Aorta (tissue), 5 donors: ENCODE measurements around the gene SMARCD3. TPM values are rescaled to one million over a fixed set of nuclear protein-coding genes. Genes with fewer than 3 reads are reported as not detected.
A peak's percentile ranks its signal among the peaks of the same experiment; 100 is the strongest.

ENCODE experiments used
- ATAC-seq: fragments of 200-7000 bp; cut with Tn5 transposase; one replicate; pipeline ENCODE4 v1.9.1; 2022; ENCODE audit warnings: moderate library complexity; ENCODE audit not compliant: low FRiP score
- DNase-seq, 2 donors: peaks; one replicate each; pipeline ENCODE4 v3.0.0-alpha.2; 2020
- H3K27ac ChIP-seq, 2 donors: one replicate each; pipeline ENCODE4 v1.5.1; 2013; ENCODE audit warnings: low read length in 2 of 2, mild to moderate bottlenecking in 2 of 2, moderate library complexity in 2 of 2, control low read depth in 1 of 2, inconsistent platforms in 1 of 2, low read depth in 1 of 2
- H3K27me3 ChIP-seq, 2 donors: one replicate each; pipeline ENCODE4 v1.6.1; 2013; ENCODE audit warnings: control low read depth in 1 of 2, low read length in 1 of 2, mild to moderate bottlenecking in 1 of 2, moderate library complexity in 1 of 2; ENCODE audit not compliant: insufficient read depth in 2 of 2, control insufficient read depth in 1 of 2
- H3K36me3 ChIP-seq, 2 donors: one replicate each; pipeline ENCODE4 v1.6.1; 2013; ENCODE audit warnings: control low read depth in 1 of 2, low read length in 1 of 2, mild to moderate bottlenecking in 1 of 2; ENCODE audit not compliant: insufficient read depth in 2 of 2, control insufficient read depth in 1 of 2
- H3K4me1 ChIP-seq, 2 donors: one replicate each; pipeline ENCODE4 v1.6.1; 2013; ENCODE audit warnings: low read length in 2 of 2, control low read depth in 1 of 2, mild to moderate bottlenecking in 1 of 2, moderate library complexity in 1 of 2; ENCODE audit not compliant: insufficient read depth in 2 of 2, control insufficient read depth in 1 of 2
- H3K4me3 ChIP-seq, 2 donors: one replicate each; pipeline ENCODE4 v1.5.1; 2013; ENCODE audit warnings: low read length in 2 of 2, control low read depth in 1 of 2, mild to moderate bottlenecking in 1 of 2
- H3K9me3 ChIP-seq: one replicate; pipeline ENCODE4 v1.6.1; 2013; ENCODE audit warnings: mild to moderate bottlenecking, low read length; ENCODE audit not compliant: control insufficient read depth
- WGBS, 2 donors: extraction: QIAGEN DNeasy Blood & Tissue Kit; methylation state at CpG; one replicate each; pipeline ENCODE4 v1.1.7; 2013; 5-methylcytosine and 5-hydroxymethylcytosine counted together
- intact Hi-C, 2 donors: fragments of 100-400 bp; cut with DNase I; formaldehyde crosslinking; loops; one replicate each; pipeline versions ENCODE4 v1.14.2 to v1.15.0; 2022
- polyA plus RNA-seq, 2 donors: library from polyadenylated mRNA; stranded (reverse); fragments of 200-250 nt; gene quantifications; one replicate each; pipeline ENCODE4 v1.2.3, GENCODE V29; 2013
- total RNA-seq, 2 donors: library from RNA; stranded (reverse); fragmentation: NEBNext Ultra II Directional; extraction: Animal tissue kit (Norgen Biotek cat#: 25700); gene quantifications; one replicate each; pipeline ENCODE4 v1.2.1, GENCODE V29; 2021
- donor health status: healthy with polysubstance abuse.
- donor health status: Bipolar disorder and iron deficiency.
- donor health status: DM: no; HTN: no; CAD: no.
- donor health status: DM: no; HTN: no; CAD: no.
- donor health status: DM: yes; HTN: yes; CAD: no.

SMARCD3 gene
- total and polyA plus RNA-seq, 4 donors: 48.5 to 182 (median 68.4) TPM

DNA sequence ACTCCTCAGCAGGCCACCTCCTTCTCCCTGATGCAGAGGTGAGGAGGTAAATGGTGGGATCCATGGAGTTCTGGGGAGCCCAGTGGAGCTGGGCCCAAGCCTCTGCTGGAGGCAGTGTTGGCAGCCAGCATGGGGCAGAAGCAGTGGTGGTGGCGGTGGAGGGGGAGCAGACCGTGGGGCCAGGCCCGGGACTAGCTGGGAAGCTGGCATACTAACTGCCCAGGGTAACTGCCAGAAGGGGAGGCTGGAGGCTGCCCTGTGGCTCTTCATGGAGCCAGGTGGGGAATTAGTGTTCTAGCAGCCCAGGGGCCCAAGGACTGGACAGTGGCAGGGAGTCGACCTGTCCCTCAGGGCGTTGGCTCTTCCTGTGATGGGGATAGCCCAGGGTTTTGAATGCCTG is 16.1 kb upstream of the SMARCD3 start:
- Histone ChIP-seq H3K4me1 (no peaks in the 10 kb centered on the region), H3K4me3 (no peak overlapping the region), H3K9me3 (no peaks in the 10 kb centered on the region), H3K27me3 (no peaks in the 10 kb centered on the region), H3K27ac (no peak overlapping the region), H3K36me3 (no peaks in the 10 kb centered on the region)
- no peak for ATAC-seq
- intact Hi-C loops: no loop called here
- 78 to 80% methylated on average over 5 of the region's 5 CpGs for WGBS, 2 donors
- peak in 1 of 2 donors; percentile 60 for DNase-seq

DNA sequence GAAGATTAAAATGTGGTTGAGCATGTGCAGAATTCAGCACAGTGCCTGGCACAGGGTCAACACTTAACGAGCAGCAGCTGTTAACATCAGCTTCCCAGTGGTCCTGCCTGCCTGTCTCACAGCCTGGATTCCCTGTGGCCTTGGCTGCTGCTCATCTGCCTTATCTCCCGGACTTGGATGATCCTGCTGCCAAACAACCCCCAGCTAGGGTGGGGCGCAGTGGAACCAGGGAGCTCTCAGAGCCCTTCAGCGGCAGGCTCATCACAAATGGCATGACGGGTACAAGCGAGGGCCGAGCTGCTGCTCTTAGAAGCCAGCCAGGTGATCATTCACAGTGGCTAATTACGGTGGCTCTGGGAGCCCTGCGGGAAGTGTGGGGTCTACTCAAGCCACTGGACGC is 13.0 kb upstream of the SMARCD3 start:
- 60 to 63% methylated on average over 10 of the region's 10 CpGs for WGBS, 2 donors
- Histone ChIP-seq H3K4me1 (no peaks in the 10 kb centered on the region), H3K36me3 (no peaks in the 10 kb centered on the region), H3K27ac (no peak overlapping the region), H3K4me3 (no peak overlapping the region), H3K9me3 (no peaks in the 10 kb centered on the region), H3K27me3 (no peaks in the 10 kb centered on the region)
- intact Hi-C loops: no loop called here
- ATAC-seq (no peak), DNase-seq (peak in 1 of 2 donors; percentile 58)

DNA sequence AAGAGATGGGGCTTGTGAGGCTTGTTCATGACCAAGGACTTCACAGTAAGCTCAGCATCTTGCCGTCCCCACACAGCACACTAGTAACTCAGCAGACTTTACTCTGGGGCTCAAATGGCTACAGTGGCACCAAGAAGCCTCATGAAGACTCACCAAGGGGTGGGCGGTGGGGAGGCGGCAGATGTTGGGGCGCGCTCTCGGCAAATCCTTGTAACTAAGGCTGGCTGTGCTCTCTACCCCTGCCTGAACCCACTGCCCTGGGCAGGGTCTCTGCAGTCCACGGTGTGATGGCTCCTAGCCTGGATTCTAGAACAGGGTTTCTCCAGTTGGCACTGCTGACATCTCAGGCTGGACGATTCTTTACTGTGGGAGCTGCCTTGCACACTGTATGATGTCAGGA is 12.4 kb upstream of the SMARCD3 start:
- Histone ChIP-seq H3K27me3 (no peaks in the 10 kb centered on the region), H3K27ac (no peak overlapping the region), H3K4me3 (no peak overlapping the region), H3K36me3 (no peaks in the 10 kb centered on the region), H3K9me3 (no peaks in the 10 kb centered on the region), H3K4me1 (no peaks in the 10 kb centered on the region)
- WGBS, 2 donors: 80 to 86% methylated on average over 8 of the region's 8 CpGs
- DNase-seq (peak in 1 of 2 donors; percentile 53), ATAC-seq (no peak)
- intact Hi-C loops: no loop called here

DNA sequence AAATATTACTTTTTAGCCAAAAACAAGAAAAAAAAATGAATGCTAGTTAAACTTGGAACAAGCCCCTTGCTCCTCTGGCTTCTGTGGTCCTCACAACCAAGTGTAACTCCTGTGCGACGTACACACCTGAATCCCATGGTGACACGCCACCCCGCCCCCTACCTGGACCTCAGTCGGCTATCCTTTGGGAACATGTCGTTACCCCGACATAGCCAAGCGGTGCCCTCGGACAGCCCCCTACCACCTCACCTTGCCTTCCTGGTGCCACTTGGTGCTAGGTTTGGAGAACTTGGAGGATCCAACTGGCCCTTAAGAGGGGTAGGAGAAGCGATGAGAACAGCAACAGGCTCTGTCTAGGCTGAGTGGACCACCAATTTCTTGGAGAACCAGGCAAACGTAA is 12.0 kb upstream of the SMARCD3 start:
- H3K27ac ChIP-seq: no peak overlapping the region
- H3K4me3 ChIP-seq: no peak overlapping the region
- DNase-seq (no peak), ATAC-seq (no peak)
- H3K36me3 ChIP-seq: no peaks in the 10 kb centered on the region
- H3K9me3 ChIP-seq: no peaks in the 10 kb centered on the region
- no peaks in the 10 kb centered on the region for H3K27me3 ChIP-seq
- intact Hi-C loops: no loop called here
- no peaks in the 10 kb centered on the region for H3K4me1 ChIP-seq
- WGBS, 2 donors: 89 to 90% methylated on average over 11 of the region's 11 CpGs

DNA sequence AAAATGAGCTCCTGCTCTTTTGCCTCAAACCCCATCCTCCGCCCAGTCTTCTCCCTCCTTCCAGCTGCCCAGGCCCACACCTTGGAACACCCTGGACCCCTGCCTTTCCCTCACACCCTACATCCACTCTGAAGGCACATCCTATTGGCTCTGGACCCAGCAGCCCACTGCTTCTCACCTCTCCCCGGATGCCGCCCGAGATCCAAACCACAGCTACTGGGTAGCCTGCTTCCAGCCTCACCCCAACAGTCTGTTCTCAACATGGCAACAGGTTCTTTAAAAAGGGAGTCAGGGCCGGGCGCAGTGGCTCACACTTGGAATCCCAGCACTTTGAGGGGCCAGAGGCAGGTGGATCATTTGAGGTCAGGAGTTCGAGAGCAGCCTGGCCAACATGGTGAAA is 9.5 kb upstream of the SMARCD3 start:
- H3K4me1 ChIP-seq: no peaks in the 10 kb centered on the region
- 92 to 96% methylated on average over 7 of the region's 7 CpGs for WGBS, 2 donors
- intact Hi-C loops: no loop called here
- H3K36me3 ChIP-seq: no peaks in the 10 kb centered on the region
- ATAC-seq (no peak), DNase-seq (no peak)
- no peaks in the 10 kb centered on the region for H3K9me3 ChIP-seq
- H3K27ac ChIP-seq: no peak overlapping the region
- no peaks in the 10 kb centered on the region for H3K27me3 ChIP-seq
- H3K4me3 ChIP-seq: no peak overlapping the region

DNA sequence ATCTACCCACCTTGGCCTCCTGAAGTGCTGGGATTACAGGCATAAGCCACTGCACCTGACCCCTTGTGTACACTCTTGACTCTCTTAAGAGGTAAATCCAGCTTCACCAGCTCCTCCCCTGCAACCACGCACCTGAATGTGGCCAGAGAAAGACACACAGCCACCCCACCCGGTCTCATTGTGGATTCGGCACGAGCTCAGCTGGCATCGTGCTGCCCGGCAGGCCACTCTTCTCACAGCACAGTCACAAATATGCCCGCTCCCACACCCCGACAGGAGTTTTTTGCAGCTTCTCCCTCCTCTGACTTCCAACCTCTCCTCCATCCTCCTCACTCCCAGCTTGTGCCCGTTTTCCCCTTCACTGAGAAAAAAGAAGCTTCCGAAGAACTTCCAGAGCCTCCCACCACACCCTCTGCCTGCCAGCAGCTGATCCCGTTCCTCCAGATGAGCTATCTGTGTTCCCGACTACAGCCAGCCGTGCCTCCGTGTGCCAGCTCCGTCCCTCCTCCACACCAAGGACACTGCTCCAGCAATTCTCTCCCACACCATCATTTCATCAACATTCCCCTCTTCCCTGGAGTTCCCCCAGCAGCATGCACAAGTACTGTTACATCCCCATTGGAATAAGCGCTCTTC is 8.0 kb upstream of the SMARCD3 start:
- H3K27me3 ChIP-seq: no peaks in the 10 kb centered on the region
- H3K4me1 ChIP-seq: no peaks in the 10 kb centered on the region
- H3K36me3 ChIP-seq: no peaks in the 10 kb centered on the region
- no peaks in the 10 kb centered on the region for H3K9me3 ChIP-seq
- intact Hi-C loops: no loop called here
- DNase-seq (no peak), ATAC-seq (no peak)
- H3K27ac ChIP-seq: no peak overlapping the region
- 66 to 71% methylated on average over 16 of the region's 16 CpGs for WGBS, 2 donors
- H3K4me3 ChIP-seq: no peak overlapping the region

DNA sequence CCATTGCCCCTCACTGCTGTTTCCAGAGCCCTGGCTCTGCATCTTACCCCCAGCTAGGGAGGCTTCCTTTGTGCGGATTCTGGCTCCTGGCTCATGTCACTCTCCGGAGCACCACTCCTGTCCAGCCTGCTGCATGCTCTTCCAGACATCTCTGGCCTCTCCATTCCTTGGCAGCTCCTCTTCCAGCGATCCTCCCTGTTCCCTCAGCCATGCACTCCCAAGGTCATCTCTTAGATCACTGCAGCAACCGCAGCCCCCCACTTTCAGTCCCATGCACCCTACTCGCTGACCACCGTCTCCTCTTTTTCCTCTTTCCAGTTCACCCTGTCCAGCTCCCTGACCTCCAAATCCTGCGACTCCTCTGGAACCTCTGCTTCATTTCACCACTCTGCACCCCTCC is 6.9 kb upstream of the SMARCD3 start:
- Histone ChIP-seq H3K27ac (no peak overlapping the region), H3K4me1 (no peaks in the 10 kb centered on the region), H3K36me3 (no peaks in the 10 kb centered on the region), H3K27me3 (no peaks in the 10 kb centered on the region), H3K9me3 (no peaks in the 10 kb centered on the region), H3K4me3 (no peak overlapping the region)
- DNase-seq (no peak), ATAC-seq (no peak)
- intact Hi-C loops: no loop called here
- 73 to 85% methylated on average over 7 of the region's 7 CpGs for WGBS, 2 donors

DNA sequence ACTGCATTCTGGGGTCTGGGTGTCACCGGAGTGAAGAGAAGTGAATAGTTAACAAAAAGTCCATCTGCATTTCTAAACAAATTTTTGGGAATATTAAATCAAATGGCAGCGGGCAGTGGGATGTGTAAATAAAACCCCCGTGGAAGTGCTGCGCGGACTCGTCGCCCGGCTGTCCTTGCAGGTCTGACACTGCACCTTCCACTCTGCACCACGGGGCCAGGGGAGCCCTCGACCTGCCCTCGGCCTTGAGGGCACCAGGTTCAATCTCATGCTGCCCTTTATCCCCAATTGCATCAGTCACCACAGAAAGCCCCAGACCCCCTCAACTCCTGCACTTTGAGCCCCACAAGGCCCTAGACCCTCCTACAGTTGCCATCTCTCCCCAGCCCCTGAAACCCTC is 6.4 kb upstream of the SMARCD3 start:
- ATAC-seq (no peak), DNase-seq (no peak)
- Histone ChIP-seq H3K9me3 (no peaks in the 10 kb centered on the region), H3K27me3 (no peaks in the 10 kb centered on the region), H3K27ac (no peak overlapping the region), H3K4me1 (no peaks in the 10 kb centered on the region), H3K36me3 (no peaks in the 10 kb centered on the region), H3K4me3 (no peak overlapping the region)
- 81 to 83% methylated on average over 11 of the region's 11 CpGs for WGBS, 2 donors
- intact Hi-C loops: no loop called here

DNA sequence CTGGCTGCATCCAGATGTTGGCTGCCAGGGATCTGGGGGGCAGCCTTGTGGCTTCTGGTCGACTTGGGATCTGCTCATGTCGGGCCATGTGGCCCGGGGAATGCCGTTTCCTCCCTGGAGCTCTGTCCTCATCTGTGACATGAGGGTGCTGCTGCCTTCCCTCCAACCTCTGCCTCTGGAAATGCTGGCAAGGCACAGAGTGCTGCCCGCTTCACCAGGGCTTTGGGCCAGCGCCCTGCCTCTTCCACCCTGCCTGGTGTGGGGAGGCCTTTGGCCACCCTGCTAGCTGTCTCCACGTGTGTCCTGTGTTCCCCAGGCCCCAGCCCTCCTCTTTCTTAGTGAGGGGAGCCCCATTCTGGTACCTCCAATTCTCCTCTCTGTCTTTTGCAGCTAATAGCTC is 5.8 kb upstream of the SMARCD3 start:
- Histone ChIP-seq H3K27ac (no peak overlapping the region), H3K4me1 (no peaks in the 10 kb centered on the region), H3K27me3 (no peaks in the 10 kb centered on the region), H3K36me3 (no peaks in the 10 kb centered on the region), H3K4me3 (no peak overlapping the region), H3K9me3 (no peaks in the 10 kb centered on the region)
- WGBS, 2 donors: 15 to 17% methylated on average over 7 of the region's 7 CpGs
- intact Hi-C loops: no loop called here
- ATAC-seq: no peak
- no peak for DNase-seq
